ENCODE data around the gene ME3.

The ME3 gene

GRCh38 chr11:86663761-86664160 is 8.7 kb downstream of the ME3 start:
- Histone ChIP-seq H3K27me3 (replicated peaks; ENCODE audit: insufficient read depth, low read length) (no peaks in the 10 kb centered on the region), H3K4me3 (ENCODE audit: low read length) (no peak overlapping the region), H3K4me2 (ENCODE audit: low read depth, low read length) (no peak overlapping the region), H3F3A (ENCODE audit: insufficient read depth, low read length) (no peaks in the 10 kb centered on the region), H3K9ac (ENCODE audit: low read length) (no peak overlapping the region), H2AFZ (ENCODE audit: low read length) (no peak overlapping the region), H3K79me2 (ENCODE audit: low read length) (no peaks in the 10 kb centered on the region), H3K4me1 (ENCODE audit: low read length) (no peaks in the 10 kb centered on the region), H4K20me1 (ENCODE audit: insufficient read depth, low read length) (no peaks in the 10 kb centered on the region), H3K36me3 (replicated peaks; ENCODE audit: insufficient read depth, low read length) (no peaks in the 10 kb centered on the region), H3K9me2 (replicated peaks; ENCODE audit: insufficient read depth, low read length) (no peaks in the 10 kb centered on the region), H3K9me3 (replicated peaks; ENCODE audit: insufficient read depth, low read length) (no peaks in the 10 kb centered on the region), H3K27ac (ENCODE audit: low read length) (no peak overlapping the region)
- TF ChIP-seq CTCF (IDR thresholded peaks at IDR 0.05; ENCODE audit: low read length) = no peak
- TF ChIP-seq EZH2 (optimal IDR thresholded peaks at IDR 0.05; ENCODE audit: low read depth, low read length) = no peak
- no peak for TF ChIP-seq EZH2phosphoT487 (IDR thresholded peaks at IDR 0.05; ENCODE audit: low read length)
- DNase-seq = no peak

- Histone ChIP-seq H4K20me1 (ENCODE audit: insufficient read depth, low read length) (no peaks in the 10 kb centered on the region), H3K9me2 (replicated peaks; ENCODE audit: insufficient read depth, low read length) (no peaks in the 10 kb centered on the region), H3K36me3 (replicated peaks; ENCODE audit: insufficient read depth, low read length) (no peaks in the 10 kb centered on the region), H3K9me3 (replicated peaks; ENCODE audit: insufficient read depth, low read length) (no peaks in the 10 kb centered on the region), H3K4me1 (ENCODE audit: low read length) (no peaks in the 10 kb centered on the region), H2AFZ (ENCODE audit: low read length) (no peak overlapping the region), H3K9ac (ENCODE audit: low read length) (no peak overlapping the region), H3K4me2 (ENCODE audit: low read depth, low read length) (no peak overlapping the region), H3K79me2 (ENCODE audit: low read length) (no peaks in the 10 kb centered on the region), H3K27ac (ENCODE audit: low read length) (no peak overlapping the region), H3K27me3 (replicated peaks; ENCODE audit: insufficient read depth, low read length) (no peaks in the 10 kb centered on the region), H3F3A (ENCODE audit: insufficient read depth, low read length) (no peaks in the 10 kb centered on the region), H3K4me3 (ENCODE audit: low read length) (no peak overlapping the region)
- no peak for DNase-seq
- TF ChIP-seq EZH2phosphoT487 (IDR thresholded peaks at IDR 0.05; ENCODE audit: low read length) (no peak), CTCF (IDR thresholded peaks at IDR 0.05; ENCODE audit: low read length) (no peak)
These were observed 9.1 kb downstream of the ME3 start for GRCh38 chr11:86663291-86663690.

GRCh38 chr11:86660736-86661135 is 11.7 kb downstream of the ME3 start:
- H3K4me3 ChIP-seq (ENCODE audit: low read length) = no peak overlapping the region
- H3K4me1 ChIP-seq (ENCODE audit: low read length) = no peaks in the 10 kb centered on the region
- no peaks in the 10 kb centered on the region for H3K9me3 ChIP-seq (replicated peaks; ENCODE audit: insufficient read depth, low read length)
- H3K27me3 ChIP-seq (replicated peaks; ENCODE audit: insufficient read depth, low read length) = no peaks in the 10 kb centered on the region
- no peaks in the 10 kb centered on the region for H3K79me2 ChIP-seq (ENCODE audit: low read length)
- H4K20me1 ChIP-seq (ENCODE audit: insufficient read depth, low read length) = no peaks in the 10 kb centered on the region
- H2AFZ ChIP-seq (ENCODE audit: low read length) = no peak overlapping the region
- H3K9me2 ChIP-seq (replicated peaks; ENCODE audit: insufficient read depth, low read length) = no peaks in the 10 kb centered on the region
- no peak for TF ChIP-seq CTCF (IDR thresholded peaks at IDR 0.05; ENCODE audit: low read length)
- no peak for TF ChIP-seq EZH2 (optimal IDR thresholded peaks at IDR 0.05; ENCODE audit: low read depth, low read length)
- no peak for TF ChIP-seq EZH2phosphoT487 (IDR thresholded peaks at IDR 0.05; ENCODE audit: low read length)
- H3K27ac ChIP-seq (ENCODE audit: low read length) = no peak overlapping the region
- no peaks in the 10 kb centered on the region for H3K36me3 ChIP-seq (replicated peaks; ENCODE audit: insufficient read depth, low read length)
- H3K9ac ChIP-seq (ENCODE audit: low read length) = no peak overlapping the region
- H3F3A ChIP-seq (ENCODE audit: insufficient read depth, low read length) = no peaks in the 10 kb centered on the region
- DNase-seq = no peak
- H3K4me2 ChIP-seq (ENCODE audit: low read depth, low read length) = no peak overlapping the region

All from MM.1S (cell line).